ENCODE results near the gene HNRNPA3.
"Not testable (repeated sequence)": the region's sequence is repeated elsewhere in the genome, so short reads cannot be mapped to it uniquely, and the experiment has no call there.

The HNRNPA3 gene

DNA sequence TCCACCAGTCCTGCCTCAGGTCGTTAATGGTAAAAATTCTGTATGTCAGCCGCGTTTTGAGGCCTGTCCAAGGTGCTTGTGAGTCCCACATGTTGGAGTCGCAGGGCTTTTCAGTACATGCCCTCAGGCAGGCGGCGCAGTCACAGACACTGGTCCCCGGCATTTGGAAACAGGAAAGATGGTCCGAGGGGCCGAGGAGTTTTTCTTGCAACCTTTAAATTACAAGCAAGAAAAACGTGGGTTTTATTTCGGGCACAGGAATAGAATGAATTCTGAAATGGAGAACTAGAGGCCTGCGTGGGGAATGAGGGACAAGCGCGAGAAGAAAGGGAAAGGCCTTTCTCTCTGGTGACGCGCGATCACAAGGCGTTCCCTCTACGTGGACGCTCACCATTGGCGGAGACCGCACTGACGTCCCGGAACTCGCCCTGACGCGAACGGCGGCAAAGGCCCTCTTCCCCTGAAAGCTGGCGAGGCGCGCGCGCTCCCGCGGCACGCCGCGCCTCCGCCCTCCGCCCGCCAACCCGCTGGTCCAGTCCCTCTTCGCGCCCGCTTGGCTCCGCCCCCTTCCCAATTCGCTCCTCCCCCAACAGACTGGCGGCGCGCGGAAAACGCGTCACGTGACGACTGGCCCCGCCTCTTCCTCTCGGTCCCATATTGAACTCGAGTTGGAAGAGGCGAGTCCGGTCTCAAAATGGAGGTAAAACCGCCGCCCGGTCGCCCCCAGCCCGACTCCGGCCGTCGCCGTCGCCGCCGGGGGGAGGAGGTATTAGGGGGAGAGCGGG is at the start of gene HNRNPA3:
Gene HNRNPA3 (plus strand): TSS at position 689 of the 785 bp plus-strand sequence. CDS start 6 bp downstream, at position 695.
- peak; percentile 100 for DNase-seq

- no peak for DNase-seq
Measured at GRCh38 chr2:177164131-177164530, 48.5 kb upstream of the HNRNPA3 start.

GRCh38 chr2:177164584-177165052 is 48.0 kb upstream of the HNRNPA3 start:
- DNase-seq = peak; percentile 79 to 82

DNA sequence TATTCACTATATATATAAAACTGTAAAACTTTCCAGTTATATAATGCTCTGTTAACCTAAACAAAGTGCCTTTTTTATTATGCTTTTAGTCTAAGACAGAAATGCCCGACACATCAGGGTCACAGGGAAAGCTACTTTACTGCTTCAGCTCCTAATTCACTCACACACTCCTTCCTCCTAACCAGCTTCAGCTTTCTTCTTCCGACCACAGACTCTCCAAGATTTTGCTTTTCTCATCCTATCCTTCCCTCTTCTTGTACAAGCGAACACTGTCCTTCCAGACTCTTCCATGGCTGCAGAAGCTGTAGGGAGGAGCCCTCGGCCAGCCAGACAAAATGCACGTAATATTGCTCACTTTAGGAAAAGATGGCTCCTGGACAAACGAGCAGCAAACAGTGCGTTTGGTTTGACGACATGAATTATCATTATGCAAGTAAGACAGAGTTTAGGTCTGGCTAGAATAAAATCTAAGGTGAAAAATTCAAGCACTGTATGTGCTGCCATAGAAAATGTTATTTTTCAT is 47.5 kb upstream of the HNRNPA3 start:
- DNase-seq = no peak

- peak; percentile 25 to 27 for DNase-seq
Measured at GRCh38 chr2:177165721-177166711, 46.6 kb upstream of the HNRNPA3 start.

- no peak for DNase-seq
Measured at GRCh38 chr2:177169810-177170514, 42.6 kb upstream of the HNRNPA3 start.

DNA sequence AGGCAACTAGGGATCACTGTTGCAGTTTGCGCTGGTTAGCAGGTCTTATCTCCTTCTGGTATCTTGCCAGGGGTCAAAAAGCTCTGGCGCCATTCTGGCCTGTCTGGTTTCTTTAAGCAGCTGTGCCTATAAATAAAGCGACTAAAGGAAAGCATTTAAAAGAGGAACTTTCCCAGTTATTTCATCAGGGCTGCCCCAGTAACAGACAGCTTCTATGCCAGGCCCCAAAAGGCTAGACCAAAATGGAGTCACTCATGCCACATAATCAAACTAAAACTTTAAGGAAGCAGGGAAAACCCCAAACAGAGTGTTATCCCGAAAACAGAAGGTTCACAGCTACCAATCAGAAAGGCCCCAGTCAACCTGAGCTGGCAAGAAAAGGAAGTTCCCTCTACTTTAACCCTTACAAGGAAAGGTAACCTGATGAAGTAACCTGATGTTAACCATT is 41.2 kb upstream of the HNRNPA3 start:
- peak in 1 of 2 donors; percentile 25 for DNase-seq

DNA sequence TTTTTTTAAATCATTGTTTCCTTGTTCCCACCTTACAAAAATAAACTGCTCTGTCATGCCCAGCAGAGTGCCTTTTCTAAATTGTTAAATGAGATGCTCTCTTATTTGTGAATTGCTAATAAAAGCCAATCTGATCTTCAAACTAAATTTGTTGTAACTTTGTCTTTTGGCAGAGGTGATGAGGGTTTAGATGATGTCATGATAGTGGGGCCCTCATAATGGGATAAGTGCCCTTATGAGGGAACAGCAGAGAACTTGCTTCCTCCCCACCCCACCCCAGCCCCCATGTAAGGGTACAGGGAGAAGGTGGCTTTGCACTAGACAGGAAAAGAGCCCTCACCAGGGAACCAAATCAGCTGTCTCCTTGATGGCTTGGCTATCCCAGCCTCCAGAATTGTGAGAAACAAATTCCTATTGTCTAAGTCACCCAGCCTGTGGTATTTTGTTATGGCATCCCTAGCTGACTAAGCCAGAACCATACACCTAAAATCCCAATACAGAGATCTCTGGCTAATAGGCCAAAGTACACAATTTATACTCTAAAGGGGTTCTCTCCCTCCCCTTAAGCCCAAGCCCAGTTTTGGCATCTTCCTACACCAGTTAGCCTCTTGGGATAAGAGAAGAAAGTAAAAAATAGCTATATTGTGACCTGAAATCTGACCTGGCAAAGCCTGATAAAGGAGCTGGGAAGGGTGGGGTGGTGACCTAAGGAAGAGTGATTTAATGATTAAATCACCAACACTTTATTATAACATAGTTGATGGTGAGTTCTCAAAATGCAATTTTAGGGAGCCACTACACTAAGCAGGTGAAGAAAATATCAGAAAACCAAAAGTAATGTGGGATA is 40.3 kb upstream of the HNRNPA3 start:
- DNase-seq = no peak

DNA sequence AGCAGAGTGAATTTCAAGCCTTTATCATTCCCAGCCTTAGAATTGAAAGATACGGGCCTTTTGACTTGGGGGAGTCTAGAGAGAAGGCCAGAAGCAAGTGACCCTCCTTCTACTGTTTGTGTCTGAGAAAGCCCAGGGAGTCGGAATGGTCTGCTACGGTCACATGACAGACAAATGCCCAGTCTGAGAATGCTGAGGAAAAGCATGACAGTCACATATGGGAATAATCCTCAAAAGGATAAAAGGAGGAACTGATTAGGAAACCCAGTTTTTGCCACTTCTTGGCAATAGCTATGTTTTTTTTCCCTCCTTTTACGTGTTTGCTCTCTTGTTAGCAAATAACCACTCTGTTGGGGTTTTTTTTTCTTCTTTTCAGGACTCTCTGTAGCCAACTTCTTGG is 38.1 kb upstream of the HNRNPA3 start:
- no peak for DNase-seq

GRCh38 chr2:177175917-177176668 is 36.5 kb upstream of the HNRNPA3 start:
- no peak for DNase-seq

GRCh38 chr2:177178797-177179196 is 33.8 kb upstream of the HNRNPA3 start:
- DNase-seq = no peak

DNA sequence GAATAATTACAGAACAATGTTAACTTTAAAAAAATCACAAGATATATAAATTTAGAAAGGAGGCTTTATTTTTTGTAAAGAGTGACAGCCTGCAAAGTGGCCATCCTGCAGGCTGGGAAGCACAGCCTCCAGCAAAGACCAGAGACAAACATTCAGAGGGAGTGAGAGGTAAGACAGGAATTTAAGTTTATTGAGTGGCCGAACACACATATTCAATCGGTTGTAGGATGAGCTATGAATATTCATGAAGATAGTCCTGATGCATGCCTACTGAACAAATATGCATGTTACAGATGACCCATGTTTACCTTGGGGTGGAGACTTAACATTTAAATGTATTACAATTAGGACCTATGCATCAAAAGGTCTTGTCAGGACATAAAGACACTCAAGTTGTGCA is 33.4 kb upstream of the HNRNPA3 start:
- DNase-seq = no peak

DNA sequence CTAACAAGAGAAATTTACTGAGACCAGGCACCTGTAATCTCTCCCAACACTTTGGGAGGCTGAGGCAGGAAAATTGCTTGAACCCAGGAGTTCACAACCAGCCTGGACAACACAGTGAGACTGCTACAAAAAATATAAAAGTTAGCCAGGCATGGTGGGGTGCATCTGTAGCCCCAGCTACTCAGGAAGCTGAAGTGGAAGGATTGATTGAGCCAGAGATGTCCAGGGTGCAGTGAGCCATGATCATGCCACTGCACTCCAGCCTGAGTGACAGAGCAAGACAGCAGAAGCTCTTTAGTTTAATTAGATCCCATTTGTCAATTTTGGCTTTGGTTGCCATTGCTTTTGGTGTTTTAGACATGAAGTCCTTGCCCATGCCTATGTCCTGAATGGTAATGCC is 32.9 kb upstream of the HNRNPA3 start:
- not testable (repeated sequence) for DNase-seq

DNA sequence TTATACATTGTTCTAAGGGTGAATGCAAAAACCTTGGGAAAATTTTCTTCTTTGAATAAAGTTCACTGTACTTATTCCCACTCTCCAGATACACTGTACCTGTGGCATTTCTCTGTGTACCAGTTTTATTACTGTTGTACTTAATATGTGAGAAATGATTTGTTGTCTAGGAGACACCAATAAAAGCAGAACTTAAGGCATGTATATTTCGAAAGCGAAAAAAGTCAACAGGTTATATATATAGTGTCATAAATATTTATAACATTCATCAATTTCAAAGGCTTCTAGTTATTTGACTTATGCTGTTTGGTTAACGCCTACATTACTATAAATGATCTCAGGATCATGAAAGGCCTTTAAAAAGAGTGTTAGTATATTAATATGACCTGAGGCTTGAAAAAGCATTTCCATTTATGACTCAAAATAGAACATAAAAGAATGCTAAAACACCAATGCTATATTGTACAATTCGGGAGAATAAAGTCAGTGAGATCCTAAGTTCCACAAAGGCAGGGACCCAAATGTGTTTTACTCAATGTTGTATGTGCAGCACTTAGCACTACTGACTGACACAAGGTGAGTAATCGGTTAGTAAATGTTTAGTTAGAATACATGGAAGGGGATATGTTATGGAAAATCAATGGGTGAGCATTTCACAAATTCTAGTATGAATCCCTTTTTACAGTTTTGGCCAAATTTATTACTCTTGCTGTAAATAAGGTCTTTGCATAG is 32.2 kb upstream of the HNRNPA3 start:
- no peak for DNase-seq

GRCh38 chr2:177183860-177184259 is 28.7 kb upstream of the HNRNPA3 start:
- DNase-seq = no peak

DNA sequence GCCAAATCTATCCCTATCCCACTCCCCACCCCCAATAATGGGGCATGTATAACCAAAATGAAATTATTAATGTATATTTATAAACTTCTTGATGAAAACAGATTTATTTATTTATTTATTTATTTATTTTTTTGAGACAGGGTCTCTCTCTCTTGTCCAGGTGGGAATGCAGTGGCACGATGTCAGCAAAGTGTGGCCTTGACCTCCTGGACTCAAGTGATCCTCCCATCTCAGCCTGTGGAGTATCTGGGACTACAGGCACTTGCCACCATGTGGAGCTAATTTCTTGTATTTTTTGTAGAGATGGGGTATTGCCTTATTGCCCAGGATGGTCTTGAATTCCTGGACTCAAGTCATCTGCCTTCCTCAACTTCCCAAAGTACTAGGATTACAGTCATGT is 28.0 kb upstream of the HNRNPA3 start:
- DNase-seq = no peak

DNA sequence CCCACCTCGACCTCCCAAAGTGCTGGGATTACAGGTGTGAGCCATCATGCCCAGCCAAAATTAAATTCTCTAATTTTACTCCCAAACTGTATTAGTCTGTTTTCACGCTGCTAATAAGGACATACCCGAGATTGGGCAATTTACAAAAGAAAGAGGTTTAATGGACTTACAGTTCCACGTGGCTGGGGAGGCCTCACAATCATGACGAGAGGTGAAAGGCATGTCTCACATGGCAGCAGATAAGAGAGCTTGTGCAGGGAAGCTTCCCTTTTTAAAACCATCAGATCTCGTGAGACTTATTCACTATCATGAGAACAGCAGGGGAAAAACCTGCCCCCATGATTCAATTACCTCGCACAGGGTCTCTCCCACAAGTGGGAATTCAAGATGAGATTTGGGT is 26.6 kb upstream of the HNRNPA3 start:
- not testable (repeated sequence) for DNase-seq

GRCh38 chr2:177187631-177188312 is 24.8 kb upstream of the HNRNPA3 start:
- DNase-seq = no peak

Measured in CD4-positive, alpha-beta T cell treated with Interferon alpha-2 for 1 hour (primary cell).